ENCODE results near the gene HIPK2.

Gene HIPK2

DNA sequence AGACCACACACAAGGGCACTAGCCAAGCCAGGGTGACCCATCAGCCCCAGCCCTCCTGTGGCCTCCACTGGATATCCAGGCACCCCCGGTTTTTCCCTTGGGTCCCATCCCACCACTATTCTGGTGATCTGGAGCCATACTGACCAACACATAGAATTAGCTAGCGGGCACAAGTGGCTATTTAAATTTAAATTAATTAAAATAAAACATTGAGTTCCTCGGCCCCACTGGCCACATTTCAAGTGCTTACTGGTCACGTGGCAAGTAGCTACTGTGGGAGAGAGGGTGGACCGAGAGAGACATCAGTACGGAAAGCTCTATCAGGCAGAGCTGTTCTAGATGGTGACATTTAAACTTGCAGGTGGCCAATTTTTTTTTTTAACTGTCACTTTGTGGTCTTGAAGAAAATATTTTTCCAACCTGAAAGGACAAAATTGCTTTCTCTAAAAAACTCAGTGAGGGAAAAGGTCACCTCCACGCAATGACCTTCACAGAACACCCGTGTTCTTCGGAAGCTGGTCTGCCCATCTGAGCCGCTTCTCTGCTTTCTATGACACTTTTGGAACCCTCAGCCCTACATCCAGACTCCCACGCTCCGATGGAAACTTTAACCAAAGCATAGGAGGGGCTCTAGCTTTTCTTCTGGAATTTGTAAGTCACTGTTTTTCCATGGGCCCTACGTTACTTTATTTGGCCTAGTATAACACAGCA, 30.0 kb downstream of the HIPK2 start:
- no peak overlapping the region for H3K27ac ChIP-seq
- no peak for TF ChIP-seq CTCF (conservative IDR thresholded peaks at IDR 0.05; ENCODE audit: low read depth, low read length)
- peaks cover 64% of the 10 kb centered on the region; the same call in 1 of the 2 replicates for H3K79me2 ChIP-seq (ENCODE audit: insufficient read depth, low read depth)
- peaks cover 13% of the 10 kb centered on the region; the same call in 1 of the 2 replicates for H4K20me1 ChIP-seq (ENCODE audit: insufficient read depth)
- no peak overlapping the region for H3K9ac ChIP-seq
- no peak overlapping the region for H3K4me3 ChIP-seq (IDR thresholded peaks at IDR 0.05; ENCODE audit: insufficient read depth, low read depth, low read length)
- no peaks in the 10 kb centered on the region for H3K27me3 ChIP-seq (ENCODE audit: insufficient read depth, low read depth)
- peaks cover 18% of the 10 kb centered on the region for H3K4me1 ChIP-seq (ENCODE audit: low read depth, poor library complexity, severe bottlenecking)
- no peaks in the 10 kb centered on the region for H3K36me3 ChIP-seq (ENCODE audit: insufficient read depth)
- no peak overlapping the region for H3K4me2 ChIP-seq
- no peak overlapping the region for H2AFZ ChIP-seq (ENCODE audit: low read depth)

- Histone ChIP-seq H3K27me3 (ENCODE audit: insufficient read depth, low read depth) (no peaks in the 10 kb centered on the region), H3K4me1 (ENCODE audit: low read depth, poor library complexity, severe bottlenecking) (peaks cover 18% of the 10 kb centered on the region), H3K9ac (no peak overlapping the region), H2AFZ (ENCODE audit: low read depth) (no peak overlapping the region), H4K20me1 (ENCODE audit: insufficient read depth) (peaks cover 10% of the 10 kb centered on the region; the same call in 1 of the 2 replicates), H3K4me2 (no peak overlapping the region), H3K4me3 (IDR thresholded peaks at IDR 0.05; ENCODE audit: insufficient read depth, low read depth, low read length) (no peak overlapping the region), H3K27ac (no peak overlapping the region), H3K36me3 (ENCODE audit: insufficient read depth) (no peaks in the 10 kb centered on the region), H3K79me2 (ENCODE audit: insufficient read depth, low read depth) (peaks cover 69% of the 10 kb centered on the region; the same call in 1 of the 2 replicates)
- TF ChIP-seq CTCF (conservative IDR thresholded peaks at IDR 0.05; ENCODE audit: low read depth, low read length), result no peak
Observed at GRCh38 chr7:139746652-139747051, 31.1 kb downstream of the HIPK2 start.

DNA sequence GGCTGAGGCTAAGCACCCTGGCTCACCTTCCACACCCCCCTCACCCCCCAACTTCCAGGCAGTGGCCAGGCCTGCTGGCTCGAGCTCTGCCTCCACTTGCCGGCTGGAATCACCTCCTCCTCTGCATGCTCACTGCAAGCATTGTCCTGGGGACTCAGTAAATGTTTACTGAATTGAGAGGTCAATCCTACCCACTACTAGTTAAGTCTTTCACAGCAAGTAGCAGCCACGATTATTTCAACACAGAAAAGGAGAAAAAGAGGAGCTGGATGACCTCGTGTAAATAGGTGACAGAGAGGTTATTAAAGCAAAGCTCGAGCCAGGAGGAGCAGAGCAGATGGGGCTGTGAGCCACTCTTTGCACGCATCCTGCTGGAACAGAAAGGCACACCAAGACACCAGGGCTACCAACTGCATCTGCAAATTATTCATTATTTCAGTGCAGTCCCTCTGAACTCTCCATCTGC, 32.1 kb downstream of the HIPK2 start:
- TF ChIP-seq CTCF (conservative IDR thresholded peaks at IDR 0.05; ENCODE audit: low read depth, low read length), result no peak
- Histone ChIP-seq H3K4me1 (ENCODE audit: low read depth, poor library complexity, severe bottlenecking) (peaks cover 18% of the 10 kb centered on the region), H3K79me2 (ENCODE audit: insufficient read depth, low read depth) (peaks cover 74% of the 10 kb centered on the region), H2AFZ (ENCODE audit: low read depth) (no peak overlapping the region), H3K27ac (no peak overlapping the region), H3K9ac (no peak overlapping the region), H3K36me3 (ENCODE audit: insufficient read depth) (no peaks in the 10 kb centered on the region), H3K4me3 (IDR thresholded peaks at IDR 0.05; ENCODE audit: insufficient read depth, low read depth, low read length) (no peak overlapping the region), H3K4me2 (no peak overlapping the region), H4K20me1 (ENCODE audit: insufficient read depth) (peaks cover 10% of the 10 kb centered on the region; the same call in 1 of the 2 replicates), H3K27me3 (ENCODE audit: insufficient read depth, low read depth) (no peaks in the 10 kb centered on the region)

DNA sequence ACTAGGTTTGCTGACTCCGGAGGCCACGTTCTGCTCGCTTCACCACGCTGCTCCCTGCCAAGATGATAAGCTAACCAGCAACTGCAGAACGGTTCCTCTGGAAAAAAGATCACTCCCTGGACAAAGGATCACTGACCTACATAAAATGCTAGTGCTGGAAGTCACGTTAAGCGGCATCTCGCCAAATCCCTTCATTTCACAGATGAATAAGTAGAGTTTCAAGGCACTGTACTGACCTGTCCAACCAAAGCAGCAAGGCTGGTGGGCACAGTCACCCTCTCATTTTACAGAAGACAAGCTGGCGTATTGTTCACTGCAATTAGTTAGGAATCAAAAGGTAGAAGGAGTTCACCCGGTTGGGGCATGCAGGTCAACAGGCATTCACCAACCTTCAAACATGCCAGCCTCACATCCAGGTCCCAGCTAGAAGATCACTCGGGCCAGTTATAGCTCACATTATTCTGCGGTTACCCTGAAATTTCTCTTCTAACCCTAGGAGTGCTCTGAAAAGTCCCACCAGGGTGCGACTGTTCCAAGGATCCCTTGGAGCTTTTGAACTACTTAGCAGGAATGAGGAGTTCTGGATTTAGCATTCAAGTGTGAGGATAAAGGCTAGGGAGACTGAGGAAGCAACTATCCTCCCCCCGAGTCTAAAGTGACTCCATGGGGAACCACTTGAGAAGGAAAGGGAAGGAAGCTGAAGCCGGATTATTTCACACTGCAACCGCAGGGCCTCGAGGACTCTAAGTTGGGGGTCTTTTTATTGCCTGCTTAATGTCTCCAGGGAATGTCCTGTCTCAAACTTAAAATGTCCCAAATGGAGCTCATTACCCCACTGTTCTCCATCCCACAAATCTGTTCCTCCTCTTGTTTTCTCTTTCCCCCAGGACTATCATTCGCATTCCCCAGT, 32.8 kb downstream of the HIPK2 start:
- Histone ChIP-seq H3K79me2 (ENCODE audit: insufficient read depth, low read depth) (peaks cover 73% of the 10 kb centered on the region), H3K4me3 (IDR thresholded peaks at IDR 0.05; ENCODE audit: insufficient read depth, low read depth, low read length) (no peak overlapping the region), H3K4me1 (ENCODE audit: low read depth, poor library complexity, severe bottlenecking) (peaks cover 18% of the 10 kb centered on the region), H3K27ac (no peak overlapping the region), H3K27me3 (ENCODE audit: insufficient read depth, low read depth) (no peaks in the 10 kb centered on the region), H3K9ac (no peak overlapping the region), H3K36me3 (ENCODE audit: insufficient read depth) (no peaks in the 10 kb centered on the region), H2AFZ (ENCODE audit: low read depth) (no peak overlapping the region), H3K4me2 (no peak overlapping the region), H4K20me1 (ENCODE audit: insufficient read depth) (peaks cover 10% of the 10 kb centered on the region; the same call in 1 of the 2 replicates)
- no peak for TF ChIP-seq CTCF (conservative IDR thresholded peaks at IDR 0.05; ENCODE audit: low read depth, low read length)

Measured in KMS-11 (cell line).